CD4-positive, alpha-beta T cell (primary cell): Measurements from ENCODE around the gene B4GALT3. TPM values are rescaled to one million over a fixed set of nuclear protein-coding genes. Genes with fewer than 3 reads are reported as not detected.

Source experiments
- ATAC-seq: fragments of 200-7000 bp; cut with Tn5 transposase; one replicate; pipeline ENCODE4 v1.10.0; 2022; ENCODE audit warnings: mild to moderate bottlenecking; ENCODE audit not compliant: poor library complexity
- CTCF ChIA-PET: fragments of 350-600 bp; sonication (Branson Sonifier 250); formaldehyde crosslinking; loops from one replicate; lab custom pipeline; 2021; ENCODE audit warnings: antibody characterized with exemption, inconsistent platforms; lab: Charles Lee
- POLR2A ChIA-PET: fragments of 350-600 bp; sonication (Branson Sonifier 250); formaldehyde crosslinking; loops from one replicate; lab custom pipeline; 2021; ENCODE audit warnings: antibody characterized with exemption, inconsistent platforms; lab: Charles Lee
- DNase-seq, 14 experiments: peaks; one replicate each; pipeline ENCODE4 v3.0.0-alpha.2; 2013 to 2020; ENCODE audit warnings: mixed read lengths in 2 of 14
- H3K27ac ChIP-seq, 2 donors: one replicate each; pipeline versions ENCODE4 v1.5.1 to v1.7.0; 2013; ENCODE audit warnings: low read length in 2 of 2, low read depth in 1 of 2, mild to moderate bottlenecking in 1 of 2
- H3K27me3 ChIP-seq, 2 experiments: 1 replicate in 1 of 2; 2 replicates in 1 of 2; pipeline versions ENCODE4 v1.6.1 to v1.7.0; 2013; ENCODE audit warnings: low read length in 2 of 2, control low read depth in 1 of 2, mild to moderate bottlenecking in 1 of 2, moderate library complexity in 1 of 2; ENCODE audit not compliant: insufficient read depth in 2 of 2, control insufficient read depth in 1 of 2
- H3K36me3 ChIP-seq: one replicate; pipeline ENCODE4 v1.6.1; 2013; ENCODE audit warnings: low read length, control low read depth; ENCODE audit not compliant: insufficient read depth
- H3K4me1 ChIP-seq: one replicate; pipeline ENCODE4 v1.6.1; 2013; ENCODE audit warnings: low read length, control low read depth; ENCODE audit not compliant: insufficient read depth
- H3K4me3 ChIP-seq: one replicate; pipeline ENCODE4 v1.5.1; 2013; ENCODE audit warnings: mild to moderate bottlenecking, low read length, moderate library complexity
- H3K9me3 ChIP-seq, 2 experiments: 1 replicate in 1 of 2; 2 replicates in 1 of 2; pipeline versions ENCODE4 v1.6.1 to v1.7.0; 2013; ENCODE audit warnings: low read length in 2 of 2, mild to moderate bottlenecking in 2 of 2, control low read depth in 1 of 2, moderate library complexity in 1 of 2; ENCODE audit not compliant: control insufficient read depth in 1 of 2, insufficient read depth in 1 of 2
- H3K27ac Mint-ChIP-seq: one replicate; pipeline ENCODE4 v1.8.0; 2020; ENCODE audit warnings: mixed read lengths
- H3K27me3 Mint-ChIP-seq: one replicate; pipeline ENCODE4 v1.8.0; 2021; ENCODE audit warnings: mixed read lengths
- H3K36me3 Mint-ChIP-seq: one replicate; pipeline ENCODE4 v1.8.0; 2021; ENCODE audit warnings: low read depth, mixed read lengths
- H3K4me1 Mint-ChIP-seq: one replicate; pipeline ENCODE4 v1.8.0; 2021; ENCODE audit warnings: low read depth, mixed read lengths
- H3K4me3 Mint-ChIP-seq: one replicate; pipeline ENCODE4 v1.8.0; 2020; ENCODE audit warnings: mild to moderate bottlenecking, mixed read lengths
- H3K9me3 Mint-ChIP-seq: one replicate; pipeline ENCODE4 v1.8.0; 2020; ENCODE audit warnings: mixed read lengths
- intact Hi-C, 2 experiments: fragments of 100-400 bp; cut with DNase I in 1 of 2; cut with micrococcal nuclease in 1 of 2; formaldehyde crosslinking; loops; one replicate each; pipeline versions ENCODE4 v1.15.1 to v1.9.0; 2023 to 2025; cut with DNase I, micrococcal nuclease
- total RNA-seq, 174 experiments: library from RNA in 2 of 174; stranded (reverse) in 2 of 174; gene quantifications; one replicate each; pipeline ENCODE4 v1.2.3 and lab custom pipeline; 2021 to 2026
- TF ChIP-seq, protein P1 (sequence below): fragments of 200-600 bp; IDR thresholded peaks from one replicate; pipeline ENCODE4 v1.8.0; 2022; ENCODE audit warnings: antibody characterized with exemption, mild to moderate bottlenecking

Gene B4GALT3
- total RNA-seq, 2 experiments from 2014 or later: 40.8 to 44.3 TPM

DNA sequence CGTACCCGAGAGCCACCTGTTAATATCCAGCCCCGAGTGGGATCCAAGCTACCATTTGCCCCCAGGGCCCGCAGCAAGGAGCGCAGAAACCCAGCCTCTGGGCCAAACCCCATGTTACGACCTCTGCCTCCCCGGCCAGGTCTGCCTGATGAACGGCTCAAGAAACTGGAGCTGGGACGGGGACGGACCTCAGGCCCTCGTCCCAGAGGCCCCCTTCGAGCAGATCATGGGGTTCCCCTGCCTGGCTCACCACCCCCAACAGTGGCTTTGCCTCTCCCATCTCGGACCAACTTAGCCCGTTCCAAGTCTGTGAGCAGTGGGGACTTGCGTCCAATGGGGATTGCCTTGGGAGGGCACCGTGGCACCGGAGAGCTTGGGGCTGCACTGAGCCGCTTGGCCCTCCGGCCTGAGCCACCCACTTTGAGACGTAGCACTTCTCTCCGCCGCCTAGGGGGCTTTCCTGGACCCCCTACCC is 16.6 kb downstream of the B4GALT3 start:
- H3K27ac ChIP-seq: no peak overlapping the region
- intact Hi-C loops: no loop called here
- H3K27me3 Mint-ChIP-seq: no peaks in the 10 kb centered on the region
- H3K4me1 Mint-ChIP-seq: peaks cover 78% of the 10 kb centered on the region
- no peaks in the 10 kb centered on the region for H3K9me3 Mint-ChIP-seq
- no peaks in the 10 kb centered on the region for H3K9me3 ChIP-seq
- no peaks in the 10 kb centered on the region for H3K27me3 ChIP-seq
- H3K36me3 Mint-ChIP-seq: peaks cover 68% of the 10 kb centered on the region
- ChIA-PET CTCF (no interaction called here), POLR2A (no interaction called here)
- DNase-seq (peak in 1 of 14 experiments; percentile 35), ATAC-seq (no peak)
- H3K4me3 ChIP-seq: no peak overlapping the region
- TF ChIP-seq, protein P1, sequence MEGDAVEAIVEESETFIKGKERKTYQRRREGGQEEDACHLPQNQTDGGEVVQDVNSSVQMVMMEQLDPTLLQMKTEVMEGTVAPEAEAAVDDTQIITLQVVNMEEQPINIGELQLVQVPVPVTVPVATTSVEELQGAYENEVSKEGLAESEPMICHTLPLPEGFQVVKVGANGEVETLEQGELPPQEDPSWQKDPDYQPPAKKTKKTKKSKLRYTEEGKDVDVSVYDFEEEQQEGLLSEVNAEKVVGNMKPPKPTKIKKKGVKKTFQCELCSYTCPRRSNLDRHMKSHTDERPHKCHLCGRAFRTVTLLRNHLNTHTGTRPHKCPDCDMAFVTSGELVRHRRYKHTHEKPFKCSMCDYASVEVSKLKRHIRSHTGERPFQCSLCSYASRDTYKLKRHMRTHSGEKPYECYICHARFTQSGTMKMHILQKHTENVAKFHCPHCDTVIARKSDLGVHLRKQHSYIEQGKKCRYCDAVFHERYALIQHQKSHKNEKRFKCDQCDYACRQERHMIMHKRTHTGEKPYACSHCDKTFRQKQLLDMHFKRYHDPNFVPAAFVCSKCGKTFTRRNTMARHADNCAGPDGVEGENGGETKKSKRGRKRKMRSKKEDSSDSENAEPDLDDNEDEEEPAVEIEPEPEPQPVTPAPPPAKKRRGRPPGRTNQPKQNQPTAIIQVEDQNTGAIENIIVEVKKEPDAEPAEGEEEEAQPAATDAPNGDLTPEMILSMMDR: no peak
- peaks cover 51% of the 10 kb centered on the region for H3K36me3 ChIP-seq
- peak overlapping the region; percentile 93 for H3K4me3 Mint-ChIP-seq
- peak overlapping the region; percentile 98 for H3K27ac Mint-ChIP-seq
- peaks cover 45% of the 10 kb centered on the region for H3K4me1 ChIP-seq

DNA sequence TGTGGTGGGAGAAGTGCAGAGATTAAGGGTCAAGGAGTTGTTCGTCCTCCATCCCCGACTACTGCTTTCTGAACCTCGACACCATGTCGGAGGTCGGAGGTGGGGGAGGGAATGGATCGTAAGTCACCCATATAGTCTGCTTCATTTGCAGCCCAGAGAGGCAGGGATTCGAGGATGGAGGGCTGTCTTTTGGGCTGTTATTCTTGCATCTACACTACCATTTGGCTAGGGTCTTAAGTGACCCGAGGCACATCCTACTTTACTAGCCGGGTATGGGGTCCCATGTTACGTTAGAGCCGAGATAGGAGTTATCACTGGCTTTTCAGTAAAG is 17.4 kb downstream of the B4GALT3 start:
- Mint-ChIP-seq H3K27ac (peak overlapping the region; percentile 86), H3K4me3 (peak overlapping the region; percentile 93), H3K36me3 (peaks cover 73% of the 10 kb centered on the region), H3K27me3 (no peaks in the 10 kb centered on the region), H3K4me1 (peaks cover 78% of the 10 kb centered on the region), H3K9me3 (no peaks in the 10 kb centered on the region)
- DNase-seq: no peak
- Histone ChIP-seq H3K4me3 (peak overlapping the region; percentile 98), H3K27ac (peak overlapping the region; percentile 65 to 70), H3K9me3 (no peaks in the 10 kb centered on the region), H3K27me3 (no peaks in the 10 kb centered on the region), H3K36me3 (peaks cover 50% of the 10 kb centered on the region), H3K4me1 (peaks cover 40% of the 10 kb centered on the region)
- POLR2A ChIA-PET: interaction anchor here (0.9 to 1.8 kb wide), 2 partner anchors 42 to 66 kb away, joined by 4 to 12 read pairs; partner anchors contain the start of genes NDUFS2 and TOMM40L
- TF ChIP-seq, protein P1: no peak
- CTCF ChIA-PET: no interaction called here
- intact Hi-C loops: loop anchor here in 1 of 2 experiments (5.0 to 10.0 kb wide), 3 partner anchors 93 to 815 kb away; partner anchors contain the start of genes ARHGAP30, COPA and NCSTN
- no peak for ATAC-seq

DNA sequence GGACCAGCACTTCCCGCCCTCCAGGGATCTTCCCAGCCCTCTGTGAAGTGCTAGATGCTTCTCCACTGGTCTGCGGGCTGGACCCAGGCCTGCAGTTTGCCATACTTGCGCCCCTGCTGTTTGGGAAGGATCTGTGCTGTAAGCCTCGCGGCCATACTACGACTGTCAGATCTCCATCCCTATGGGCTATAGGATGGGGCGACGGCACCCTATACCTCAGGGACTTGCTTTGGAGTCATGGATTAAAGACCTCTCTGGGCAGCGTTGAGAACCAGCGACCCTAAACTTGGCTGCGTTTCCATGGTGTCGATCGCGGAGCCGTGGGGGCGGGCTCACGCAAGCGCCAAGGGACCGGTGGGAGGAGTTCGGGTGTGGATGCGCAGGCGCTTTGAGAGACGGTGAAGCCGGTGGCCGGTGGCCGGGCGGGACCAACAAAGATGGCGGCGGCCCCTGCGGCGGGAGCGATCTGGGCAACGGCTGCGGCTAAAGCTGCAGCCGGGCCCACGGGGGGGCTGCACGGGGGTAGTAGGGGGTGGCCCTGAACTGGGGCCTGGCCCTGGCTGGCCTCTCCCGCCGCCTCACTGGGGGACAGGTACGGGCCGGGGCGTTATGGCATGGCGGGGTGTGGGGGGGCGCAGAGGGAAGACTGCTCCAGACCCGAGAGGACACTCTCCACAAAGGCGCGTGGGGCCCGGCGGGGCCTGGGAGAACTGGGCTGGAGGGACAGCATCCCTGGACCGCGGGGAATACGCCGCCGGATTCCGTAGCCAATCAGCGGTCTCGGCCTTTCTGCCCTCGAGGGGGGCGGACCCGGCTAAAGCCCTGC is 18.0 kb downstream of the B4GALT3 start, which contains the start of gene USP21:
Gene USP21, plus strand, starts transcription at position 414 of the 826 bp plus-strand sequence. CDS start 1,141 bp downstream, outside the sequence.
- DNase-seq: peak; percentile 89 to 96 (median 90)
- peak within 1 kb of the TSS; percentile 93 for H3K4me3 Mint-ChIP-seq
- Histone ChIP-seq H3K36me3 (peaks cover 44% of the 10 kb centered on the region), H3K27ac (peak within 1 kb of the TSS; percentile 70 to 91), H3K4me3 (peak within 1 kb of the TSS; percentile 98), H3K27me3 (no peaks in the 10 kb centered on the region), H3K4me1 (peaks cover 44% of the 10 kb centered on the region), H3K9me3 (no peaks in the 10 kb centered on the region)
- TF ChIP-seq, protein P1: no peak
- no peaks in the 10 kb centered on the region for H3K9me3 Mint-ChIP-seq
- peak within 1 kb of the TSS; percentile 86 for H3K27ac Mint-ChIP-seq
- H3K4me1 Mint-ChIP-seq: peaks cover 80% of the 10 kb centered on the region
- ChIA-PET POLR2A (interaction anchor here (0.9 to 2.7 kb wide), 5 partner anchors 22 to 113 kb away, joined by 4 to 12 read pairs (median 4); partner anchors contain the start of genes DEDD, NDUFS2 and TOMM40L), CTCF (no interaction called here)
- ATAC-seq: peak; percentile 97
- peaks cover 70% of the 10 kb centered on the region for H3K36me3 Mint-ChIP-seq
- intact Hi-C loops: loop anchor here in 1 of 2 experiments (5.0 to 10.0 kb wide), 3 partner anchors 92 to 814 kb away; partner anchors contain the start of genes ARHGAP30, COPA and NCSTN
- H3K27me3 Mint-ChIP-seq: no peaks in the 10 kb centered on the region
